GM13977 (cell line): ENCODE results near the gene FNDC11.

Experiments used
- DNase-seq: peaks from one replicate; pipeline ENCODE4 v3.0.0; 2012; ENCODE audit warnings: low spot score
- in situ Hi-C: fragments of 300-500 bp; cut with MboI; formaldehyde crosslinking; loops from one replicate; pipeline ENCODE4 v1.12.0; 2022; ENCODE audit warnings: low sequenced_read_pairs, low pct_unique_long_range_greater_than_20kb, mixed read lengths, inconsistent platforms; ENCODE audit not compliant: unreplicated experiment
- TF ChIP-seq, protein P1 (sequence below): IDR thresholded peaks from 2 replicates; pipeline ENCODE4 v1.5.1; 2012; ENCODE audit warnings: mild to moderate bottlenecking, control low read depth; ENCODE audit not compliant: insufficient read depth; ENCODE audit errors: extremely low read depth, missing control alignments

The FNDC11 gene

DNA sequence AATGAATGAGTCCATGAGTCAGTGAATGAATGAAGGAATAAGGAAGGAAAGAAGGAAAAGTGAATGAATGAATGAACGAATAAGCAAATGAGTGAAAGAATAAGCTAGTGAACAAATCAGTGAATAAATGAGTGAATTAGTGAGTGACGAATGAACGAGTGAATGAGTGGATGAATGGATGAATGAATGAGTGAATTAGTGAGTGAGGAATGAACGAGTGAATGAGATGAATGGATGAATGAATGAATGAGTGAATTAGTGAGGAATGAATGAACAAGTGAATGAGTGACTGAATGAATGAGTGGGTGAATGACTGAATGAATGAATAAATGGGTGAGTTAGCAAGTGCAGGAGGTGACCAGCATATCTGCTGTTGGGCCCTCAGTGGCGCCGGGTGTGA, 10.2 kb upstream of the FNDC11 start:
- TF ChIP-seq, protein P1, sequence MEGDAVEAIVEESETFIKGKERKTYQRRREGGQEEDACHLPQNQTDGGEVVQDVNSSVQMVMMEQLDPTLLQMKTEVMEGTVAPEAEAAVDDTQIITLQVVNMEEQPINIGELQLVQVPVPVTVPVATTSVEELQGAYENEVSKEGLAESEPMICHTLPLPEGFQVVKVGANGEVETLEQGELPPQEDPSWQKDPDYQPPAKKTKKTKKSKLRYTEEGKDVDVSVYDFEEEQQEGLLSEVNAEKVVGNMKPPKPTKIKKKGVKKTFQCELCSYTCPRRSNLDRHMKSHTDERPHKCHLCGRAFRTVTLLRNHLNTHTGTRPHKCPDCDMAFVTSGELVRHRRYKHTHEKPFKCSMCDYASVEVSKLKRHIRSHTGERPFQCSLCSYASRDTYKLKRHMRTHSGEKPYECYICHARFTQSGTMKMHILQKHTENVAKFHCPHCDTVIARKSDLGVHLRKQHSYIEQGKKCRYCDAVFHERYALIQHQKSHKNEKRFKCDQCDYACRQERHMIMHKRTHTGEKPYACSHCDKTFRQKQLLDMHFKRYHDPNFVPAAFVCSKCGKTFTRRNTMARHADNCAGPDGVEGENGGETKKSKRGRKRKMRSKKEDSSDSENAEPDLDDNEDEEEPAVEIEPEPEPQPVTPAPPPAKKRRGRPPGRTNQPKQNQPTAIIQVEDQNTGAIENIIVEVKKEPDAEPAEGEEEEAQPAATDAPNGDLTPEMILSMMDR = no peak
- in situ Hi-C loops = no loop called here
- no peak for DNase-seq

DNA sequence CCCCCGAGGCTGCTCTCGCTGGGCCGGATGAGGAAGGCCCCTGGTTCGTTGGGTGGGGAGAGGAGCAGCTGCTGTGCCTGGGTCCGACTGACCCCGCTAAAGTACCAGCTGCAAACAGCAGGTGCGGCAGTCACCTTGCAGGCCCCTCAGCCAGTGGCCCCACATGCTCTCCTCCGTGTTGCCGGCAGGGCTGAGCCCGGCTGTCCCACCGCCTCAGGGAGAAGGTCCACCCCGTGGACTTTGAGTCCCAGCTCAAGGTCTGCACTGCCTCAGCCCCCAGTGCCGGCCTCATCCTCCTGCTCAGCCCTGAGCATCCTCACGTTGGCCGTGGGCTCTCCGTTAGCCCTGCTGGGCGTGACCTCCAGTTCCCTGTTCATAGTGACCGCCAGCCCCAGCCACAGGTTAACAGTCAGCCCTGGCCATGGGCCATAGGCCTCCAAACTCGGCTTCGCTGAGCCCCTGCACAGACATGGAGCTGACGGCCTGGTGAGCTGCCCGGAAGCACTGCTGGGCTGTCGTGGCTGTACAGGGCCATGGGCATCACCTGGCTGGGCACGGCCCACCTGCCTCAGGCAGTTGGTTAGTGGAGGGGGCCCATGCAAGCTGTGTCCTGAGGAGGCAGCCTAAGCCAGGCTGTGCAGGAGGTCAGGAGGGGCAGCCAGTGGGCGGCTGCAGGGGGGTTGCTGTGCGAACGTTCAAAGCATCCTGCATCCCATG, 9.6 kb upstream of the FNDC11 start:
- no peak for DNase-seq
- in situ Hi-C loops = no loop called here
- TF ChIP-seq, protein P1 = no peak

DNA sequence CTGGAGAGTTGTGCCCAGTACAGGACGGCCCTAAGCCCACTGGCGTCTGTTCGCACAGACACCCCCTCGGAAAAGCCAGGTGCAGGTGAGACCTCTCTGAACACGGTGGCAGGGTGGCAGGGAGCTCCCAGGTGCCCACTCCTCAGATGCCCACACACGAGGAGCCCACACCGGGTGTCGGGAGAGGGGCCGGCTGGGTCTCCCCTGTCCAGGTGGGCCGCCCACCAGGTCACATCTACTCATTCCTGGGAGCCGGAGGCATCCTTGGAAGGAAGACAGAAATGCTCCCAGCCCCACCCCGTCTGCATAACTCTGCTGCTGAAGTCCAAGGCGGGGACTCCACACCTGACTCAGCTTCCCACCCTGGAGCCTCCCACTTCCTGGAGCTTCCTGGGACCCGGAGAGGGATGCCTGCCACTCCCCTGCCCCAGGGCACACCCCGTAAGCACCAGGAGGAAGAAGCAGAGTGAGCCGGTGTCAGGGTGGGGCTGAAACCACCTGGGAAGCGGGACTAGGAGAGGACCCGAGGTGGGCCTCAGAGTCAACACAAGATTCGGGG, 8.9 kb upstream of the FNDC11 start:
- no peak for DNase-seq
- in situ Hi-C loops = no loop called here
- TF ChIP-seq, protein P1 = no peak

DNA sequence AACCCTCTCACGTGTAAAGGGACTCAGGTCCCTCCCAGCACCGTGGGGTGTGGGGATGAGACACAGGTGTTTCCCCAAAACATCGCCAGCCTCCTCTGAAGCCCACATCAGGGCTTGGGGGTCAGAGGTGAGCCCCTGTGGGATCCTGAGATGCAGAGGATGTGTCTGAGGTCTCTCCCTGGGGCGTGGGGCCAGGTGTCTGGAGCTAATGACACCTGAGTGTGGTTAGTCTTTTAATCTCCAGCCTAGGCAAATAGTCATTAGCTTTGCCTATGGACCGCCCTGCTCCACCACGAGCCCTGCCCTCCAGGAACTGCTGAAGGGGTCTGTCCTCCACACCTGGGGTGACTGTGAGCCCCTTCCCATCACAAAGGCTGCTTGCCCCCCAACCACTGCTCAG, 8.1 kb upstream of the FNDC11 start:
- TF ChIP-seq, protein P1 = no peak
- in situ Hi-C loops = no loop called here
- DNase-seq = no peak

DNA sequence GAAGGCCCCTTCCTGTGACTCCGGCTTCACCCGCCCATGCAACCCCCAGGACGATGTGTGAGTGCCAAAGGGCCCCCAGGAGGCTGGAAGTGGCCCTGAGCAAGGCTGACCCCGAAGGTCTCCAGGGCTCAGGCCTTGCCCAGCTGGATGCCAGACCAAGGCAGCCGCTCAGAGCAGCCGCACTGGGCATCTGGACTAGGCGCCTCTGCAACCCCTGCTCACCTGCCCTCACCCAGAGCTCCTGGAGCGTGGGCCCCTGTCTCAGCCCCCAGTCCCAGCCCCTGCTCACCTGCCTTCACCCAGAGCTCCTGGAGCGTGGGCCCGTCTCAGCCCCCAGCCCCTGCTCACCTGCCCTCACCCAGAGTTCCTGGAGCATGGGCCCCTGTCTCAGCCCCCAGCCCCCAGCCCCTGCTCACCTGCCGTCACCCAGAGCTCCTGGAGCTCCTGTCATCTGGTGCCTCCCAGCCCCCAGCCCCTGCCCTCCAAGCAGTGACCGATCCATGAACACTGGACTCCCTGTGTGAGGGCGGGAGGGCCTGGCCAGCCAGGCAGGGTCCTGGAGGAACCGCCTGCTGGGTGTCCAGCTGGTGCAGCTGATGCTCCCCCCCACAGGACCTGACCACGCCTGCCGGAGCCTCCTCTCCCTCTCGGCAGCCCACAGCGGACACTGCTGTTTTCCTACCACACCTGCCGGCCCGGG, 7.6 kb upstream of the FNDC11 start:
- TF ChIP-seq, protein P1 = no peak
- in situ Hi-C loops = no loop called here
- DNase-seq = no peak

DNA sequence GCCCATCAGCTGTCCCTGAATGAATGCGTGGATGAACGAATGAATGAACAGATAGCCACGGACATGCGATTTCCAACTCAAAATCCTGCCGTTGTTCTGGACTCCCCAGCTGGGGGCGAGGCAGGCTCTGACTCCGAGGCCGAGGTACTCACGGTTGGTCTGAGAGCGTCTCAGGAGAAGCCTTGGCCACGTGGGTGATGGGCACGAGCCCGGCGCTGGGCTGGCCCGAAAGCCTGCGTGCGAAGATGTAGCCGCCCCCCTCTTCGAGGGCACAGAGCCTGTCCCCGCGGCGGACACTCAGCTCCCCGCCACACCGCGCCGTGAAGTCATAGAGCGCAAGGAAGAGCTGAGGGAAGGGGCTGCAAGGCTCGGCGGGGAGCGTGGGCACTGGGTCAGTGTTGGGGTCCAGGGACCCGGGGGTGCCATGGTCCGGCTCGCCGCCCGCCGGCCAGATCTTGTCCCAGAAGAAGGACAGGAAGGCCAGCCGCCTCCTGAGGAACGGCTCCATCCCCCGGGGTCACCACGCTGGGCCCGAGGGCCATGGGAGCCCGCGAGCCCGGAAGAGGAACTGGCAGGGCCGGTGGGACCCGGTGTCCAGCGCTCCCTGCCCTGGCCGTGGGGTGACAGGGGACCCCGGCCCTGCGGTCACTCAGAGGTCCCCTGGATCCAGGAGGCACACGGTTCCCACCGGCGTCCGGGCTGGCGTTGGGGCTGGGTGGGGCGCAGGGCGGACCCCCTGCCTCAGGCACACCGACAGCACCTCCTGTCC, 6.8 kb upstream of the FNDC11 start:
- in situ Hi-C loops = no loop called here
- TF ChIP-seq, protein P1 = no peak
- no peak for DNase-seq
